ENCODE measurements around the gene FBXO15. TPM values are rescaled to one million over a fixed set of nuclear protein-coding genes. Genes with fewer than 3 reads are reported as not detected.

Gene FBXO15
- total RNA-seq, 1 donor from 2014 or later, result not detected

DNA sequence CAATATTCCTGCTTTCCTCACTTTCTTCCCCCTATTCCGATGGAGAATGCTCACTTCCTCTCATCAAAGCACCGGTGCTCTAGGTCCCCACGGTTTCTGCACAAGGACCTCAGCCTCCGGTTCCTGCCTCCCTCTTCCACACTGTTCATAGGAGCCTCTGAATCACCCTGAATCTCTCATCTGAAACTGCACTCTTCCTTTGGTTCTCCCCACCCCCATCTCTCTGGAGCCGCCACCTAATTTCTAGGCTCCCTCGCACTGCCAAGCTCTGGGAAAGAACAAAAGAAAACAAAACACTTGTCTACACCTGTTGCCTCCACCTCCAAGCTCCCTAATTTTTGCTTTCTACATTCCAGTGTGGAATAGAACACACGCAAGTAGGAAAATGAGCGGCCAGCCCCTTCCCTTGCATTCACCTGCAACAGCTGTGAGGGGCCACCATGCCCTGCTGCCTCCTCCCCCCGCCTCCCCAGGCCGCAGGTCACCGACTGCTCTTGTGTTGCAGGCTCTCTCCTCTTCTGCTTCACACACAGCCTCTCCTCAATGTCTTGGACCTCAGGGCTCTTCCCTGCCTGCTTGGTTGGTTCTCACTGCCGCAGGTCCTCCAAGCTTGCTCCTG lies 9.6 kb downstream of the FBXO15 start:
- Histone ChIP-seq H3K36me3 (no peaks in the 10 kb centered on the region), H3K4me1 (no peaks in the 10 kb centered on the region), H3K9me3 (no peaks in the 10 kb centered on the region), H3K27ac (no peak overlapping the region), H3K27me3 (no peaks in the 10 kb centered on the region), H3K4me3 (no peak overlapping the region)
- TF ChIP-seq, protein P1, sequence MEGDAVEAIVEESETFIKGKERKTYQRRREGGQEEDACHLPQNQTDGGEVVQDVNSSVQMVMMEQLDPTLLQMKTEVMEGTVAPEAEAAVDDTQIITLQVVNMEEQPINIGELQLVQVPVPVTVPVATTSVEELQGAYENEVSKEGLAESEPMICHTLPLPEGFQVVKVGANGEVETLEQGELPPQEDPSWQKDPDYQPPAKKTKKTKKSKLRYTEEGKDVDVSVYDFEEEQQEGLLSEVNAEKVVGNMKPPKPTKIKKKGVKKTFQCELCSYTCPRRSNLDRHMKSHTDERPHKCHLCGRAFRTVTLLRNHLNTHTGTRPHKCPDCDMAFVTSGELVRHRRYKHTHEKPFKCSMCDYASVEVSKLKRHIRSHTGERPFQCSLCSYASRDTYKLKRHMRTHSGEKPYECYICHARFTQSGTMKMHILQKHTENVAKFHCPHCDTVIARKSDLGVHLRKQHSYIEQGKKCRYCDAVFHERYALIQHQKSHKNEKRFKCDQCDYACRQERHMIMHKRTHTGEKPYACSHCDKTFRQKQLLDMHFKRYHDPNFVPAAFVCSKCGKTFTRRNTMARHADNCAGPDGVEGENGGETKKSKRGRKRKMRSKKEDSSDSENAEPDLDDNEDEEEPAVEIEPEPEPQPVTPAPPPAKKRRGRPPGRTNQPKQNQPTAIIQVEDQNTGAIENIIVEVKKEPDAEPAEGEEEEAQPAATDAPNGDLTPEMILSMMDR (IDR thresholded peaks at IDR 0.05), result no peak
- no peak for TF ChIP-seq POLR2AphosphoS5 (IDR thresholded peaks at IDR 0.05; ENCODE audit: insufficient read depth in 1 of 2, low read depth in 1 of 2)
- no peak for TF ChIP-seq POLR2A (IDR thresholded peaks at IDR 0.05)
- no peak for DNase-seq (ENCODE audit: extremely low spot score in 2 of 2)
- intact Hi-C loops (cut with DNase I), result no loop called here

DNA sequence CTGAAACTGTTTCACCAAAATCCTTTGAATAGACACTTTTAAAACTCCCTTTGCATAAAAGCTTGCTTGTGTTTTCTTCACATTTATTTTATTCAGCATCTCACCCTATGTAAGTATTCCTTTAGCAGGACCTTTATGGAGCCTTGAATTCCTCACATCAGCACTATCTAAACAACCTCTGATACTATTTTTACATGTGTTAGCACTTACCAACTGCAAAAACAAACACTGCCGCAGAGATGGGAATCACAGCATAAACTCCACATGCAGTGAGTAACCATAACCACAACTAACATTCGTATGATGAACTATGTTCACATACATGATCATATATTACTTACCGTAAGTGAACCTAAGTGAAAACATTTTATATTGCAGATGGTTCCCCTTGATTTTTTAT lies 15.4 kb downstream of the FBXO15 start:
- H3K4me3 ChIP-seq, result no peak overlapping the region
- no peak overlapping the region for H3K27ac ChIP-seq
- H3K36me3 ChIP-seq, result no peaks in the 10 kb centered on the region
- intact Hi-C loops (cut with DNase I), result no loop called here
- TF ChIP-seq POLR2A (IDR thresholded peaks at IDR 0.05) (no peak), POLR2AphosphoS5 (IDR thresholded peaks at IDR 0.05; ENCODE audit: insufficient read depth in 1 of 2, low read depth in 1 of 2) (no peak)
- TF ChIP-seq, protein P1 (IDR thresholded peaks at IDR 0.05), result no peak
- H3K9me3 ChIP-seq, result no peaks in the 10 kb centered on the region
- no peaks in the 10 kb centered on the region for H3K27me3 ChIP-seq
- DNase-seq (ENCODE audit: extremely low spot score in 2 of 2), result no peak
- no peaks in the 10 kb centered on the region for H3K4me1 ChIP-seq

- intact Hi-C loops (cut with DNase I), result no loop called here
- Histone ChIP-seq H3K27me3 (no peaks in the 10 kb centered on the region), H3K36me3 (no peaks in the 10 kb centered on the region), H3K4me1 (no peaks in the 10 kb centered on the region), H3K9me3 (no peaks in the 10 kb centered on the region), H3K27ac (no peak overlapping the region), H3K4me3 (no peak overlapping the region)
- TF ChIP-seq, protein P1 (IDR thresholded peaks at IDR 0.05), result no peak
- TF ChIP-seq POLR2A (IDR thresholded peaks at IDR 0.05) (no peak), POLR2AphosphoS5 (IDR thresholded peaks at IDR 0.05; ENCODE audit: insufficient read depth in 1 of 2, low read depth in 1 of 2) (no peak)
- DNase-seq (ENCODE audit: extremely low spot score in 2 of 2), result no peak
These were observed 16.5 kb downstream of the FBXO15 start for GRCh38 chr18:74131124-74131523.

GRCh38 chr18:74128159-74128558 lies 19.5 kb downstream of the FBXO15 start:
- TF ChIP-seq POLR2AphosphoS5 (IDR thresholded peaks at IDR 0.05; ENCODE audit: insufficient read depth in 1 of 2, low read depth in 1 of 2), result no peak
- TF ChIP-seq, protein P1 (IDR thresholded peaks at IDR 0.05), result no peak
- TF ChIP-seq POLR2A (IDR thresholded peaks at IDR 0.05), result no peak
- Histone ChIP-seq H3K27me3 (no peaks in the 10 kb centered on the region), H3K4me3 (no peak overlapping the region), H3K4me1 (no peaks in the 10 kb centered on the region), H3K27ac (no peak overlapping the region), H3K9me3 (no peaks in the 10 kb centered on the region), H3K36me3 (no peaks in the 10 kb centered on the region)
- intact Hi-C loops (cut with DNase I), result no loop called here
- no peak for DNase-seq (ENCODE audit: extremely low spot score in 2 of 2)

All from vagina (tissue), 2 donors.